Right lobe of liver (tissue), 6 donors: ENCODE results near the gene PGAP3. TPM values are rescaled to one million over a fixed set of nuclear protein-coding genes. Genes with fewer than 3 reads are reported as not detected.

ENCODE experiments used
- ATAC-seq, 4 donors: fragments of 200-7000 bp; cut with Tn5 transposase; one replicate each; pipeline ENCODE4 v1.9.1; 2020; ENCODE audit warnings: mild to moderate bottlenecking in 4 of 4, moderate library complexity in 4 of 4
- DNase-seq, 3 donors: peaks; one replicate each; pipeline ENCODE4 v3.0.0-alpha.2; 2020
- H3K27ac ChIP-seq, 3 donors: fragments of 200-600 bp; one replicate each; pipeline ENCODE4 v1.8.0; 2022
- H3K27me3 ChIP-seq, 2 donors: fragments of 200-600 bp; one replicate each; pipeline ENCODE4 v1.8.0; 2022
- H3K36me3 ChIP-seq, 4 donors: fragments of 200-600 bp; sonication (generic) in 1 of 4; one replicate each; pipeline versions ENCODE4 v1.5.1 to v1.8.0; 2017 to 2022; ENCODE audit warnings: control low read depth in 1 of 4
- H3K4me1 ChIP-seq, 4 donors: fragments of 200-600 bp; sonication (generic) in 1 of 4; one replicate each; pipeline versions ENCODE4 v1.5.1 to v1.8.0; 2017 to 2022; ENCODE audit warnings: control low read depth in 1 of 4
- H3K4me3 ChIP-seq, 3 donors: fragments of 200-600 bp; one replicate each; pipeline ENCODE4 v1.8.0; 2022
- H3K9me3 ChIP-seq, 4 donors: fragments of 200-600 bp; sonication (generic) in 1 of 4; one replicate each; pipeline versions ENCODE4 v1.5.1 to v1.8.0; 2017 to 2022; ENCODE audit warnings: control low read depth in 1 of 4
- POLR2A ChIP-seq: fragments of 450-650 bp; IDR thresholded peaks from one replicate; pipeline ENCODE4 v1.6.1; 2017; ENCODE audit warnings: antibody characterized with exemption, mild to moderate bottlenecking
- WGBS: methylation state at CpG from one replicate; pipeline ENCODE4 v1.1.6; 2018; ENCODE audit warnings: low coverage, low lambda C conversion rate; ENCODE audit not compliant: insufficient coverage; ENCODE audit errors: missing lambda C conversion rate; 5-methylcytosine and 5-hydroxymethylcytosine counted together
- intact Hi-C, 2 donors: fragments of 100-400 bp; cut with DNase I; formaldehyde crosslinking; loops; one replicate each; pipeline versions ENCODE4 v1.11.2 to v1.14.1; 2022
- total RNA-seq, 6 experiments: library from RNA; depleted of rRNA in 2 of 6; stranded (reverse); fragments of >200 nt in 2 of 6; fragmentation: NEBNext Ultra II Directional in 3 of 6; extraction: Animal tissue kit (Norgen Biotek cat#: 25700) in 3 of 6; gene quantifications; one replicate each; pipeline versions ENCODE4 v1.1.0 to v1.2.4, GENCODE V29; 2016 to 2023
- TF ChIP-seq, protein P1 (sequence below), 4 donors: fragments of 200-600 bp in 3 of 4; fragments of 450-650 bp in 1 of 4; IDR thresholded peaks; one replicate each; pipeline versions ENCODE4 v1.5.1 to v1.8.0; 2016 to 2022; ENCODE audit warnings: antibody characterized with exemption in 4 of 4, mild to moderate bottlenecking in 2 of 4
- donor health status: DM: no; HTN: yes; CAD: no.
- donor health status: DM: no; HTN: no; CAD: no.
- donor health status: DM: no; HTN: no; CAD: no.
- donor health status: DM: no; HTN: yes; CAD: no.
- donor health status: DM: no; HTN: yes; CAD: no.

Gene PGAP3
- total RNA-seq, 6 experiments from 2014 or later: 9.7 to 25.7 (median 18.3) TPM

- intact Hi-C loops: loop anchor here in 1 of 2 donors (10.0 kb wide), 1 partner anchor 112 kb away; no protein-coding TSS in a partner anchor
- Histone ChIP-seq H3K27ac (no peak overlapping the region), H3K4me3 (no peak overlapping the region), H3K9me3 (no peaks in the 10 kb centered on the region), H3K27me3 (peaks cover 0 to 2% of the 10 kb centered on the region in 2 donors), H3K4me1 (peaks cover 0 to 8% (median 3%) of the 10 kb centered on the region in 4 donors), H3K36me3 (no peaks in the 10 kb centered on the region)
- ATAC-seq: no peak
- TF ChIP-seq POLR2A: no peak
- WGBS: 20% methylated on average over 2 of the region's 13 CpGs
- DNase-seq: no peak
These were observed 55.5 kb downstream of the PGAP3 start for GRCh38 chr17:39632153-39632941.

- Histone ChIP-seq H3K4me3 (no peak overlapping the region), H3K27me3 (peaks cover 0 to 9% of the 10 kb centered on the region in 2 donors), H3K27ac (no peak overlapping the region), H3K4me1 (peaks cover 0 to 4% (median 2%) of the 10 kb centered on the region in 4 donors), H3K9me3 (no peaks in the 10 kb centered on the region), H3K36me3 (no peaks in the 10 kb centered on the region)
- DNase-seq: no peak
- ATAC-seq: no peak
- intact Hi-C loops: loop anchor here in 1 of 2 donors (10.0 kb wide), 1 partner anchor 113 kb away; no protein-coding TSS in a partner anchor
- 26% methylated on average over 3 of the region's 6 CpGs for WGBS
- TF ChIP-seq POLR2A: no peak
- TF ChIP-seq, protein P1, sequence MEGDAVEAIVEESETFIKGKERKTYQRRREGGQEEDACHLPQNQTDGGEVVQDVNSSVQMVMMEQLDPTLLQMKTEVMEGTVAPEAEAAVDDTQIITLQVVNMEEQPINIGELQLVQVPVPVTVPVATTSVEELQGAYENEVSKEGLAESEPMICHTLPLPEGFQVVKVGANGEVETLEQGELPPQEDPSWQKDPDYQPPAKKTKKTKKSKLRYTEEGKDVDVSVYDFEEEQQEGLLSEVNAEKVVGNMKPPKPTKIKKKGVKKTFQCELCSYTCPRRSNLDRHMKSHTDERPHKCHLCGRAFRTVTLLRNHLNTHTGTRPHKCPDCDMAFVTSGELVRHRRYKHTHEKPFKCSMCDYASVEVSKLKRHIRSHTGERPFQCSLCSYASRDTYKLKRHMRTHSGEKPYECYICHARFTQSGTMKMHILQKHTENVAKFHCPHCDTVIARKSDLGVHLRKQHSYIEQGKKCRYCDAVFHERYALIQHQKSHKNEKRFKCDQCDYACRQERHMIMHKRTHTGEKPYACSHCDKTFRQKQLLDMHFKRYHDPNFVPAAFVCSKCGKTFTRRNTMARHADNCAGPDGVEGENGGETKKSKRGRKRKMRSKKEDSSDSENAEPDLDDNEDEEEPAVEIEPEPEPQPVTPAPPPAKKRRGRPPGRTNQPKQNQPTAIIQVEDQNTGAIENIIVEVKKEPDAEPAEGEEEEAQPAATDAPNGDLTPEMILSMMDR (IDR thresholded peaks at IDR 0.05): no peak
These were observed 56.5 kb downstream of the PGAP3 start for GRCh38 chr17:39631403-39631802.

GRCh38 chr17:39629898-39630297 lies 58.0 kb downstream of the PGAP3 start:
- Histone ChIP-seq H3K36me3 (no peaks in the 10 kb centered on the region), H3K27ac (no peak overlapping the region), H3K4me1 (no peaks in the 10 kb centered on the region), H3K9me3 (no peaks in the 10 kb centered on the region), H3K4me3 (no peak overlapping the region), H3K27me3 (peaks cover 0 to 9% of the 10 kb centered on the region in 2 donors)
- ATAC-seq (no peak), DNase-seq (no peak)
- WGBS: 50% methylated on average over 2 of the region's 12 CpGs
- TF ChIP-seq POLR2A: no peak
- intact Hi-C loops: loop anchor here in 1 of 2 donors (10.0 kb wide), 3 partner anchors 45 to 115 kb away; no protein-coding TSS in a partner anchor

GRCh38 chr17:39629494-39629880 lies 58.4 kb downstream of the PGAP3 start:
- no peak overlapping the region for H3K4me3 ChIP-seq
- no peaks in the 10 kb centered on the region for H3K4me1 ChIP-seq
- H3K27ac ChIP-seq: no peak overlapping the region
- DNase-seq (no peak), ATAC-seq (no peak)
- H3K36me3 ChIP-seq: no peaks in the 10 kb centered on the region
- 42% methylated on average over 2 of the region's 3 CpGs for WGBS
- no peaks in the 10 kb centered on the region for H3K9me3 ChIP-seq
- no peak for TF ChIP-seq POLR2A
- TF ChIP-seq, protein P1 (IDR thresholded peaks at IDR 0.05): no peak
- H3K27me3 ChIP-seq: peaks cover 0 to 9% of the 10 kb centered on the region in 2 donors
- intact Hi-C loops: loop anchor here in 1 of 2 donors (10.0 kb wide), 2 partner anchors 45 to 85 kb away; no protein-coding TSS in a partner anchor

DNA sequence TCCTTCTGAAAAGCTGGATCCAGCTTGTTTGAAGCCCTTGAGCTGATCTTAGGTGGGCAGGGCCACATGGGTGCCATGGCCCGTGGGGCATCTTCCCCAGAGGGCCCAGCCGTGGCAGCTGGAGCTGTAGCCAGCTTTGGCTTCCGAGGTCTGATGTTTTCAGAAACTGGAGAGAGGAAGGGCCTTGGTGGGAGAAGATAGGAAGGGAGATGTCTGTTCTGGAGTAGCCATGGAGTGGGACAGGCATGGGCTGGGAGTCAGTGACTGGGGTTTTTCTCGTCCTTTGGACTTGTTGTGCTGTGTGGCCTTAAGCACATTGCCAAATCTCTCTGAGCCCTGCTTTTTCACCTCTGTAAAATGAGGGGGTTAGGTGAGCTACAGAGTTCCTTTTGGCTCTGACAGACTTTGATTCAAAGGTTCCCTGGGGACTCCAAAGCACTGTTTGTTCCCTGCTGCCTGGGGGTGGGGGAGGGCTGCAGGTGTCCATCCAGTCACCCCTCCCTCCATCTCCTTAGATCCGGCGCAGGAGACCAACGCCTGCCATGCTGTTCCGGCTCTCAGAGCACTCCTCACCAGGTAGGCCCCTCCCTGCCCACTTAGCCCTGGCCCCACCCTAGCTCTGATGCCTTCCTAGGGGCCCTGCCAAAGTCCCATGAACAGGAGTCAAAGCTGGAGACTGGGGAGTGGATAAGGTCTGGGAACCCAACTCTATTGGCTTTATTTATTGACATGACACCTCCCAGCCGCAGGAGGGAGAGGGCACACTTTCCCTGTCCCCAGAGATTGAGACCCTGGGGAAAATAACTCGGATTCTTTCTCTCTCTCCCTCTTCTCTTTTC lies 59.0 kb downstream of the PGAP3 start:
- Histone ChIP-seq H3K9me3 (no peaks in the 10 kb centered on the region), H3K36me3 (no peaks in the 10 kb centered on the region), H3K4me3 (no peak overlapping the region), H3K27ac (no peak overlapping the region), H3K27me3 (peaks cover 0 to 9% of the 10 kb centered on the region in 2 donors), H3K4me1 (no peaks in the 10 kb centered on the region)
- DNase-seq (no peak), ATAC-seq (no peak)
- intact Hi-C loops: loop anchor here in 1 of 2 donors (10.0 kb wide), 2 partner anchors 46 to 84 kb away; no protein-coding TSS in a partner anchor
- TF ChIP-seq, protein P1 (IDR thresholded peaks at IDR 0.05): no peak
- 68% methylated on average over 6 of the region's 10 CpGs for WGBS
